NCI-H82 treated with DMSO at 0.1 percent for 48 hours (cell line): ENCODE data around the gene KDELR3.

Experiments
- DNase-seq: peaks from one replicate; lab custom pipeline; 2025; ENCODE audit not compliant: unreplicated experiment; lab: John Stamatoyannopoulos, UW

KDELR3 gene

GRCh38 chr22:38437416-38437815 lies 30.5 kb upstream of the KDELR3 start:
- DNase-seq: no peak

GRCh38 chr22:38440747-38441350 lies 27.0 kb upstream of the KDELR3 start:
- DNase-seq: no peak

- no peak for DNase-seq
Observed at GRCh38 chr22:38441620-38442287, 26.1 kb upstream of the KDELR3 start.

DNA sequence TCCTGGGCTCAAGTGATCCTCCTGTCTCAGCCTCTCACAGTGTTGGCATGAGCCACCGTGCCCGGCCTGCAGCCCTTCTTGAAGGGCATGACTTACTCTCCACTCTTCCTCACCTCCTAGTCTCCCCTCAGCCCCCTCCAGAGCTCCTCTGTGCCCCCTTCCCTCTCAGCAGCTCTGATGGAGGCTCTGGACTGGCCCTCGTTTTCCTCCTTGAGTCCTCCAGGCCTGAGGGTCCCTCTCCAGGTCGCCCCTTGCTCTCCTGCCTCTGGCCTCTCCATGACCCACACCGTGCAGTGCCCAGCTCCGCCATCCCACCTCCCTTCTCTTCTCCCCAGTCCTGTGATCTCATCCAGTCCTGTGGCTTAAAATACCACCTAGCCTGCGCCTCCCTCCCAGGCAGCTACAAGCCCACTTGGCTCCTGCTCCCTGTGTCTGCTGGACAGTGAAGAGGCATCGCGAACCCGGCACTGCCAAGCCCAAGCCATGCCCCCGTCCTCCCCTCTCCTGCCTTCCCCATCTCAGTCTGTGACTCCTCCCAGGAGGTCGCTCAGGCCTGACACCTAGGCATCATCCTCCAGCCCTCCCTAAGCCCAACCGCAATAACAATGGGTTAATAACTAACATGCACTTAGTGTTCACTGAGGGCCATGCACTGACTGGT lies 24.8 kb upstream of the KDELR3 start:
- DNase-seq: no peak

- no peak for DNase-seq
Observed at GRCh38 chr22:38443628-38444521, 24.0 kb upstream of the KDELR3 start.

DNA sequence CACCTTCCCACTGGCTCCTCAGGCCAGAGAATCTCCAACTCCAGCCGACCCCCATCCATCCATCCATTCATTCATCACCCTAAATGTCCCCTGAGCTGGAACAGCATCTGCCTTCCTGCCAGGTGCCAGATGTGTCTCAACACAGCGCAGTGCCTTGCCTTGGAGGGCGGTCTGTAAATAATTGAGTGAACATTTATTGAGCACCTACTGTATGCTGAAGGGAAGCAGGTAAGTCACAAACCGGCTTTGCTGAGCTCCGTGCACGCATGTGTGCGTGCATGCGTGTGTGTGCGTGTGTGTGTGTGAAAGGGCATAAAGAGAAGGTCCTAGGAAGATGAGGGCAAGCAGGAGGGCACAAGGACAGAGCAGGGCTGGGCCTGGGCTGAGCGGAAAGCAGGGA lies 23.1 kb upstream of the KDELR3 start:
- no peak for DNase-seq

- DNase-seq: no peak
Observed at GRCh38 chr22:38446018-38446601, 21.8 kb upstream of the KDELR3 start.

GRCh38 chr22:38448945-38449745 lies 18.8 kb upstream of the KDELR3 start:
- DNase-seq: no peak

GRCh38 chr22:38449776-38450175 lies 18.1 kb upstream of the KDELR3 start:
- DNase-seq: no peak

- DNase-seq: no peak
Observed at GRCh38 chr22:38450234-38450797, 17.6 kb upstream of the KDELR3 start.

GRCh38 chr22:38451404-38451803 lies 16.5 kb upstream of the KDELR3 start:
- no peak for DNase-seq

DNA sequence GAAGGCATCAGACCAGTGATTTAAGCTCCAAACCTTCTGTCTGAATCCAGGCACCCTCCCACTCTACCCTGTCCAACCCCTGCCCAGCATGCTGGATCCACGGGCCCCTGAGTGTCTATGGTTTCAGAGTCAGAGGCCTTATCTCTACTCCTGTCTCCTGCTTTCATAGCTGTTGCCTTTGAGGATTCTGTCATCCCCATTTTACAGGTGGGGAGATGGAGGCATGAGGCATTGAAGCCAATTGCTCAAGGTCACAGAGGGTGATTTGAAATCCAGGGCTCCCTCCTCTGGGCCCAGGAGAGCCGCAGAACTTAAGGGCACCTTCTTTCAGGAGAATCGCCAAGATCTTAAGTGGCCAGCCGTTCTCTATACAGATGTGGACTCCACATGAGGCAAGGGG lies 16.0 kb upstream of the KDELR3 start:
- no peak for DNase-seq

DNA sequence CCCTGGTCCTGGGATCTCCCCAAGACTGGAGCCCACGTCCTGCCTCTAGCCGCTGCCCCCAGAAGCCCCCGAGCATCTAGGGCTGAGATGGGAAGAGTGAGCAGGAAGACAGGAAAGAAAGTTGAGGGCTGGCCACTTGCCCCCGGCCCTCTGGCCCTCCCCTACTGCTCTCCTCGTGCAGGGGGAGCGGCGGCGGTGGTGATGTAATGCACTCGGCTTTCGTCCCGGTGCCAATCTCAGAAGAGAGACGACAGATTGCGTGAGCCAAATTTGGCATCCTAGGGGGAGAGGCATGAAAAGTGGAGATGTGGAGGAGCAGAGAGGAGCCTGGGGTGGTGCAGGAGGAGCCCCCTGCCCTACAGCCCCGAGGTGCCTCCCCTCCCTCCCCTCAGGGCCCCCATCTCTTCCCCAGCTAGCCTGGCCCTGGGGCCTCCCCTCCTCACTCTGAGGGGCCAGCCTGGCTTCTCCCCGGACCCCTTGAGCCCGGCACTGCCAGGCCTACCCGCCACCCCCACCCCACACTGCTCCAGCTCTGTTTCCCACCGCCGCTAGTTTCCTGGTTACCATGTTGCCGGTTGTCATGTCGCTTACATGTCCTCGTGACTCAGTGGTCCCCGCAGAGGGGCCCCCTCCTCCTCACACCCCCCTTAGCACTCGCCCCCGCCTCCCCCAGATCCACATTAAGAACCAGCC lies 15.4 kb upstream of the KDELR3 start:
- no peak for DNase-seq

- no peak for DNase-seq
Observed at GRCh38 chr22:38453066-38453672, 14.7 kb upstream of the KDELR3 start.

GRCh38 chr22:38453996-38454352 lies 13.9 kb upstream of the KDELR3 start:
- no peak for DNase-seq

GRCh38 chr22:38454353-38455075 lies 13.4 kb upstream of the KDELR3 start:
- no peak for DNase-seq

GRCh38 chr22:38455076-38455529 lies 12.8 kb upstream of the KDELR3 start, which contains the start of gene KCNJ4:
Gene KCNJ4 (minus strand): TSS chr22:38455199. CDS start chr22:38428132, 27,067 bp downstream.
- DNase-seq: no peak
